ENCODE data around the gene PIEZO2.

Gene PIEZO2

DNA sequence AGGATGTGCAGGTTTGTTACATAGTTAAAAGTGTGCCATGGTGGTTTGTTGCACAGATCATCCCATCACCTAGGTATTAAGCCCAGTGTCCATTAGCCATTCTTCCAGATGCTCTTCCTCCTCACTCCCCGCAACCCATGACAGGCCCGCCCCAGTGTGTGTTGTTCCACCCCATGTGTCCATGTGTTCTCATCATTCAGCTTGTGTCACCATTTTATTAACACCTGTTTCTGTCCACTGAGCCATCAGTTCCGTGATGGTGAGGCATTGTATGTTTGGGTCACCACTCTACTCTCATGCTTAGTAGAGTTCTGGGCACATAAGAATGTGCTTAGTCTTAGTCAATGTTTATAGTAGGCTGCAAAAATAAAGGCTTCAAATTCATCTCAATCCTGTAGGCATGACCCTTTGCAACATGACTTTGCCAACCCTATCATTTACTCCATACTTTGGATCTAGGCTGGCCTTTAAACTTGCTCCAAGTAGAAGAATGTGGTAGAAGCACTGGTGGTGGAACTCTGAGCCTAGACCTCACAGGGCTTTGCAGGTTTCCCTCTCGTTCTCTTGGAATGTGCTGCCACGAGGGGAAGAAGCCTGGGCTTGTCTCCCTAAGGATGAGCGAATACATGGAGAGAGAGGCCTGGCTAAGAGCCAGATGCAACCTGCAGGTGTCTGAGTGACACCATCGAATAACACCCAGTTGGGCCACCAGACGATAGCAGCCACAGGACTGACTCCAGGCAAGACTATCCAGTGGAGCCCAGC, 462.0 kb downstream of the PIEZO2 start:
- TF ChIP-seq ZFX (IDR thresholded peaks at IDR 0.05) (no peak), CTCF (conservative IDR thresholded peaks at IDR 0.05) (no peak)
- no peak overlapping the region for H3K27ac ChIP-seq

DNA sequence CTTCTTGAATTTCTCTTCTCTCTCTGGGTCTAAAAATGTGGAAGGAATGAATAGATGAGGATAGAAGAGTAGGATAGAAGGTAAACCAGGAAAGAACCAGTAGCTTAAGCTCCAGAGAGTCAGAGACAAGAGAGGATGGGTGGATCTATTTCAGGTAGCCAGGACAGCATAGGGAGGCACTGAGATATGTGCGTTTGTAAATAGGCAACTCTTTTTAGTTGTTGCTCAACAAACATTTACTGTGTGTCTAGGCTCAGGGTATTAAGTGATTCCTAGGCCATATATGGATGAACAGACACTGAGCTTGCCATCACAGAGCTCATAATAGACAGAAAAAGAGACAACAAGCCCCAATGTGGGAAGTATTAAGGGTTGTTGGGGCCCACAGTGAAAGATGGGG, 463.1 kb downstream of the PIEZO2 start:
- no peak for TF ChIP-seq CTCF (conservative IDR thresholded peaks at IDR 0.05)
- no peak for TF ChIP-seq ZFX (IDR thresholded peaks at IDR 0.05)
- H3K27ac ChIP-seq: no peak overlapping the region

DNA sequence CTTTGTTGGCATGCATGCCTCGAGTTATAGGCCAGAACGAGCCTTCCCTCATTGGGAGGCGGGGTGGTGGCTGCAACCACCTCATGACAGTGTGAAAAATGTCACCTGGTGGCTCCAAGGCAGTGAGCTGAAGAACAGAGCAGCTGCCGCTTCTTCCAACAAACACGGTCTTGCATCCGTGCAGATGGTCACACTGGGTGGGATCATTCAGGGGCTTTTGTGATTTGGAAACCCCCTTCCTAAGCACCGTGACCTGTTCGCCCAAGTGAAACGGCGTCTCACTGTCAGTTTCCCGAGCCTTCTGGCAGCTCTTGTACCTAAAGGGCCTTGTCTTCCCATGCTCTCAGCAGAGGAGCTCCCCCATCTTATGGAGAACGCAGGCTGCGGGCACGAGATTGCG, 463.9 kb downstream of the PIEZO2 start:
- no peak overlapping the region for H3K27ac ChIP-seq
- TF ChIP-seq ZFX (IDR thresholded peaks at IDR 0.05) (no peak), CTCF (conservative IDR thresholded peaks at IDR 0.05) (no peak)

DNA sequence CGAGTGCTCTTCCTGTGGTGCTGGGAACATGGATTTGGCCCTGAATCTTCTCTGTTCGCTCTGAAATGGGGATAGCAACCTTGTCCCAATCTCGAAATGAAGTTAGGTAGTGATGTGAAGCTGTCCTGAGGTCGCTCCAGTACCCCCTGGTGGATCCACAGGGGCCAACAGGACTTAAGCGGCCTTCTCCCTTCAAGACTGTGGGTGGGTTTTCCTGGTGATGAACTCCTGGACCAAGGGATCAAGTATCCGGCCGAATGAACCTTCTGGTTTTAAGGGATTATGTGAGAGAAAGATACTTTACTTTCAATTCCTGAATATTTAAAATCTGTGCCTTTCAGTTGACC, 467.0 kb downstream of the PIEZO2 start:
- TF ChIP-seq ZFX (IDR thresholded peaks at IDR 0.05) (no peak), CTCF (conservative IDR thresholded peaks at IDR 0.05) (peak; percentile 3; the same call in 1 of the 2 replicates)
- no peak overlapping the region for H3K27ac ChIP-seq

DNA sequence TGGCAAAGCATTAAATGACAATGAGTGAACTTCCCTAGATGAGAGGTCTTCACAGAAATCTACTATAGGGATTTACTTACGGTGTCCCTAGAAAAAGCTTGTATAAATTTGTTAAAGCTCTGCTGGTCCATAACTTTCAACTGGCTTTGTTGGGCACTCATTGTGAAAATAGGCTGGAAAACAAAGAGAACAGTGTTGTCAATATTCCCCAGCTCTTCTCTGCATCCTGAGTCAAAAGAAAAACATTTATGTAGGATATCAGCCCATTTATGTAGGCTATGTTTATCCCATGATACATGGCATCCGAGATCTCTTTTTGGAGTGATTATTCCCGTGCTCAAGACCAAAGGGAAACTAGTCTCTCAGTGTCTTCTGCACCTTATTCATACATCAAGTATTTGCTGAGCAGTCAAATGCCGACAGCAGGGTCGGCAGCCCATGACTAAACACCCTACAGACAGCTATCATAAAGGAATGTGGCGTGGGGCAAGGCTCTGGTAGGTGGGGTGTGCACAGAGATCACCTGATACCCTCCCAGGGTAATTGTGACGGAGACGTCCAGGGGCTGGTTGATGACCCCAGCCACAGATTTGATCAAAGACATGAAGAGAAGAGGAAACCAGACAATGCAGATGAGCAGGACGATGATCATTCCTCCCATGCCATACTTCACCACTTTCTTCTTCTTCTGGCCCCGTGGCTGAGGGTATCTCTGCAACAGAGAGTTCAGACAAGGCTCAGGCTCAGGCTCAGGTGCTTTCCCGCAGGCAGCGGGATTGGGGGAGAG, 467.6 kb downstream of the PIEZO2 start:
- TF ChIP-seq CTCF (conservative IDR thresholded peaks at IDR 0.05) (no peak), ZFX (IDR thresholded peaks at IDR 0.05) (no peak)
- H3K27ac ChIP-seq: no peak overlapping the region

- no peak for TF ChIP-seq CTCF (conservative IDR thresholded peaks at IDR 0.05)
- TF ChIP-seq ZFX (IDR thresholded peaks at IDR 0.05): no peak
- no peak overlapping the region for H3K27ac ChIP-seq
These were observed 469.1 kb downstream of the PIEZO2 start for GRCh38 chr18:10680271-10680596.

DNA sequence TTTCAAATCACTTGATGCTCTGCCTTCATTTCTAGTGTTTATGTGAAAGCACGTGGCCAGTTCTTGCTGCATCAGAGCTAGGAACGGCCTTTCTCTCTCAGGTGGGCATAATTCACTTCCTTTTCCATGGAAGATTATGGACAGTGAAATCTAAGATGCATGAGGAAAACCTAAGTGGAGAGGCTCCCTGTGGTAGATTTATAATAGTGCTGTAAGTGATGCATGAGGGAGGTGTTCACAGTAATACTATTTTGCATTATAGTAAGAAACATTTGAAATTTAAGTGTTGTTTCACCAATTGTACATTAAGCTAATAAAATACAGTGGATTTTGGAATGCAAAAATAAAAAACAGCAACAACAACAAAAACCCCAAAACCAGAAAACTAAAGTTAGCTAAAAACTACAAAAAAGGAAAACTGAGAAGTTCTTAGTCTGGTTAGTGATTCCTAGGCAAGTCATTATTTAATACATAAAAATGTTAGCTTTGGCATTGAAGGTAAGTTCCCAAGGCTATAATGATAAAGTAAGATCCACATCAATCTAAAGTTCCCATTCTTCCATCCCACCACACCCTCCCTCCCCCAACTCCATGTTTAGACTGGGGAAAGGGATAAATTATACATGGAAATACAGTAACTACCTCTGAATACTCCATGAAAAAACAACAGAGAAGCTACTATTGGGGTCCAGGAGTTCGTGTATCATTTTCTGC, 469.7 kb downstream of the PIEZO2 start:
- TF ChIP-seq CTCF (conservative IDR thresholded peaks at IDR 0.05) (no peak), ZFX (IDR thresholded peaks at IDR 0.05) (no peak)
- no peak overlapping the region for H3K27ac ChIP-seq

Data from C4-2B (cell line).